A549 (cell line): ENCODE measurements around the gene ZNF410. TPM values are rescaled to one million over a fixed set of nuclear protein-coding genes. Genes with fewer than 3 reads are reported as not detected.

Source experiments
- ATAC-seq, 2 experiments: fragments of 200-7000 bp in 1 of 2; fragments of >200 bp in 1 of 2; cut with Nextera tagmentation in 1 of 2; cut with Tn5 transposase in 1 of 2; 3 replicates each; pipeline versions ENCODE4 v1.8.0 to v1.9.1; 2018 to 2020; ENCODE audit warnings: mild to moderate bottlenecking in 1 of 2, moderate library complexity in 1 of 2
- CTCF ChIA-PET: fragments of 300-600 bp; sonication (Branson Sonifier 250); formaldehyde crosslinking; extraction: SDS; loops from one replicate; lab custom pipeline; 2021; ENCODE audit warnings: antibody characterized with exemption, inconsistent platforms; lab: Yijun Ruan, JAX
- POLR2A ChIA-PET: fragments of 350-600 bp; formaldehyde crosslinking; extraction: SDS; loops from one replicate; lab custom pipeline; 2021; ENCODE audit warnings: antibody characterized with exemption, inconsistent platforms; lab: Yijun Ruan, JAX
- DNase-seq, 2 experiments: peaks; one replicate each; pipeline versions ENCODE4 v3.0.0 to v3.0.0-alpha.2; 2011 to 2016; ENCODE audit warnings: low read depth in 1 of 2, low spot score in 1 of 2
- FAIRE-seq: peaks from 2 replicates; lab custom pipeline; 2011; peaks lifted over from hg19 to GRCh38; lab: Jason Lieb, UNC
- H3K27ac ChIP-seq, 2 experiments: fragments of >200 bp; sonication (Bioruptor Twin); formaldehyde crosslinking; 3 replicates each; pipeline ENCODE4 v1.5.1; 2016 to 2017
- H3K4me1 ChIP-seq: fragments of >200 bp; sonication (Bioruptor Twin); formaldehyde crosslinking; 3 replicates; pipeline ENCODE4 v1.6.1; 2016
- H3K4me2 ChIP-seq: fragments of >200 bp; sonication (Bioruptor Twin); formaldehyde crosslinking; 3 replicates; pipeline ENCODE4 v1.6.1; 2016
- H3K4me3 ChIP-seq: fragments of >200 bp; sonication (Bioruptor Twin); formaldehyde crosslinking; 3 replicates; pipeline ENCODE4 v1.5.1; 2016
- H3K9me3 ChIP-seq: fragments of >200 bp; sonication (Bioruptor Twin); formaldehyde crosslinking; 3 replicates; pipeline ENCODE4 v1.6.1; 2016
- ATOH8 ChIP-seq: fragments of 250-450 bp; sonication (Bioruptor Pico); IDR thresholded peaks from 2 replicates; pipeline ENCODE4 v1.5.0; 2020; ENCODE audit warnings: low read depth, mild to moderate bottlenecking, moderate library complexity
- BHLHE40 ChIP-seq: IDR thresholded peaks from 2 replicates; pipeline ENCODE4 v1.6.1; 2012; ENCODE audit warnings: low read depth, low read length, inconsistent platforms
- CEBPB ChIP-seq, 2 experiments: fragments of >200 bp in 1 of 2; sonication (Bioruptor Twin) in 1 of 2; formaldehyde crosslinking in 1 of 2; IDR thresholded peaks; 2 replicates each; pipeline ENCODE4 v1.6.1; 2012 to 2016
- CHD2 ChIP-seq: fragments of 150-350 bp; IDR thresholded peaks from 2 replicates; pipeline ENCODE4 v1.6.1; 2014; ENCODE audit warnings: low read length; ENCODE audit not compliant: partially characterized antibody
- EP300 ChIP-seq, 2 experiments: fragments of >200 bp; sonication (Bioruptor Twin); formaldehyde crosslinking; IDR thresholded peaks; 2 replicates in 1 of 2; 3 replicates in 1 of 2; pipeline ENCODE4 v1.6.1; 2016 to 2017
- FOXS1 ChIP-seq: fragments of 250-450 bp; sonication (Bioruptor Pico); IDR thresholded peaks from 2 replicates; pipeline ENCODE4 v1.5.0; 2020; ENCODE audit warnings: mild to moderate bottlenecking, moderate library complexity
- GATA3 ChIP-seq: IDR thresholded peaks from 2 replicates; pipeline ENCODE4 v1.6.1; 2012; ENCODE audit warnings: borderline replicate concordance
- HDAC2 ChIP-seq: fragments of 200-600 bp; sonication (generic); IDR thresholded peaks from 2 replicates; pipeline ENCODE4 v1.6.1; 2016
- HOXA7 ChIP-seq: fragments of 250-450 bp; sonication (Bioruptor Pico); IDR thresholded peaks from 2 replicates; pipeline ENCODE4 v1.5.0; 2020; ENCODE audit warnings: mild to moderate bottlenecking, moderate library complexity
- HOXB13 ChIP-seq: fragments of 250-450 bp; sonication (Bioruptor Pico); IDR thresholded peaks from 2 replicates; pipeline ENCODE4 v1.5.0; 2020; ENCODE audit warnings: low read depth, mild to moderate bottlenecking, moderate library complexity
- KDM5A ChIP-seq: fragments of 200-600 bp; sonication (generic); IDR thresholded peaks from 2 replicates; pipeline ENCODE4 v1.6.1; 2016; ENCODE audit warnings: antibody characterized with exemption, mild to moderate bottlenecking
- MAFK ChIP-seq: fragments of 450-650 bp; IDR thresholded peaks from 2 replicates; pipeline ENCODE4 v1.6.1; 2014; ENCODE audit not compliant: partially characterized antibody
- PHF8 ChIP-seq: fragments of 200-600 bp; sonication (generic); IDR thresholded peaks from 2 replicates; pipeline ENCODE4 v1.6.1; 2016; ENCODE audit warnings: low read depth, mild to moderate bottlenecking, antibody characterized with exemption, moderate library complexity, borderline replicate concordance
- POLR2A ChIP-seq: IDR thresholded peaks from 2 replicates; pipeline ENCODE4 v1.6.1; 2012; ENCODE audit warnings: mild to moderate bottlenecking, low read length
- RCOR1 ChIP-seq: fragments of 150-350 bp; IDR thresholded peaks from 2 replicates; pipeline ENCODE4 v1.6.1; 2014; ENCODE audit warnings: antibody characterized with exemption, low read length, low read depth
- RFX5 ChIP-seq: fragments of 450-650 bp; IDR thresholded peaks from 2 replicates; pipeline ENCODE4 v1.7.1; 2014; ENCODE audit warnings: antibody characterized with exemption, mild to moderate bottlenecking, moderate library complexity
- RNF2 ChIP-seq: fragments of 200-600 bp; sonication (generic); IDR thresholded peaks from 2 replicates; pipeline ENCODE4 v1.6.1; 2016; ENCODE audit warnings: low read depth, mild to moderate bottlenecking, antibody characterized with exemption, moderate library complexity, borderline replicate concordance
- TP53 ChIP-seq: fragments of 250-450 bp; sonication (Bioruptor Pico); IDR thresholded peaks from 2 replicates; pipeline ENCODE4 v1.5.0; 2021; ENCODE audit warnings: mild to moderate bottlenecking, moderate library complexity
- ZC3H11A ChIP-seq: fragments of 450-650 bp; IDR thresholded peaks from 2 replicates; pipeline ENCODE4 v1.6.1; 2014; ENCODE audit warnings: antibody characterized with exemption, mild to moderate bottlenecking
- WGBS: methylation state at CpG from one replicate; pipeline ENCODE4 v1.1.6; 2017; ENCODE audit errors: missing lambda C conversion rate; 5-methylcytosine and 5-hydroxymethylcytosine counted together
- polyA plus RNA-seq, 4 experiments: library from polyadenylated mRNA; depleted of rRNA in 3 of 4; stranded (reverse); fragments of >200 nt; fragmentation: RNase III in 1 of 4; extraction: RNeasy Plus Mini Kit Qiagen cat#74134 plus additional on column Dnase treatment in 1 of 4; gene quantifications; 2 replicates in 3 of 4; 3 replicates in 1 of 4; pipeline ENCODE4 v1.2.3, GENCODE V29; 2011 to 2017
- TF ChIP-seq, protein P1 (sequence below): fragments of 200-600 bp; sonication (generic); IDR thresholded peaks from 2 replicates; pipeline ENCODE4 v1.6.1; 2016; ENCODE audit warnings: antibody characterized with exemption, mild to moderate bottlenecking, moderate library complexity
- TF ChIP-seq, protein P2 (sequence below): fragments of >200 bp; sonication (Bioruptor Twin); formaldehyde crosslinking; IDR thresholded peaks from 3 replicates; pipeline ENCODE4 v1.5.1; 2016
- TF ChIP-seq, protein P3 (sequence below): fragments of 450-650 bp; IDR thresholded peaks from 2 replicates; pipeline ENCODE4 v1.6.1; 2014; ENCODE audit warnings: antibody characterized with exemption
- TF ChIP-seq, protein P4 (sequence below): fragments of >200 bp; sonication (Bioruptor Twin); formaldehyde crosslinking; IDR thresholded peaks from 3 replicates; pipeline ENCODE4 v1.6.1; 2016
- TF ChIP-seq, protein P5 (sequence below): fragments of 150-350 bp; IDR thresholded peaks from 2 replicates; pipeline ENCODE4 v1.6.1; 2014; ENCODE audit warnings: low read depth, mild to moderate bottlenecking, low read length

The ZNF410 gene
- polyA plus RNA-seq, 2 of the 4 experiments (the other 2 are of a cell fraction) = 35.8 to 70.8 TPM

DNA sequence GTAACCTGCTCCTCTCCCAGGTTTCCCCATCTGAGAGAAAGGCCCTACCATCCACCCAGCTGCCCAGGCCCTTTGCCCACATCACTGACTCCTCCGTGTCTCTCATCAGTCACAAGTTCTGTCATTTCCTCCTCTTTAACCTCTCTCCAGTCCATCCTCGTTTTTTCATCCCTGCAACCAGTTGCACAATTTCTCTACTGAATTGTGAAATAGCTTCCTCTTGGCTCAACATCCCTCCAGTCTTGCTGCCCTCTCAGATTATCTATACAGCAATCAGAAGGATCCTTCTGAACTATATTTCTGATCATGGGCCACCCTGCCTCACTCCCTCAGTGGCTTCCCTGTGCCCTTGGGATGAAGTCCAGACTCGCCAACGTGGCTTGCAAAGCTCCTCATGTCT is 56.4 kb downstream of the ZNF410 start:
- H3K27ac ChIP-seq = no peak overlapping the region
- 51% methylated on average over 4 of the region's 4 CpGs for WGBS
- ChIA-PET CTCF (interaction anchor here (0.6 to 1.2 kb wide), 3 partner anchors 11 to 43 kb away, joined by 3 read pairs; no protein-coding TSS in a partner anchor), POLR2A (interaction anchor here (0.7 kb wide), 1 partner anchor 91 kb away, joined by 3 read pairs; the partner anchor contains the start of gene PTGR2)
- peak in 1 of 2 experiments; percentile 9 for DNase-seq
- H3K4me2 ChIP-seq = no peak overlapping the region
- TF ChIP-seq PHF8 = no peak
- TF ChIP-seq ATOH8 (CRISPR knock-in tag) = no peak
- TF ChIP-seq CEBPB (IDR thresholded peaks at IDR 0.05) = peak; percentile 98 to 99
- TF ChIP-seq HOXA7 (CRISPR knock-in tag) = no peak
- TF ChIP-seq, protein P1, sequence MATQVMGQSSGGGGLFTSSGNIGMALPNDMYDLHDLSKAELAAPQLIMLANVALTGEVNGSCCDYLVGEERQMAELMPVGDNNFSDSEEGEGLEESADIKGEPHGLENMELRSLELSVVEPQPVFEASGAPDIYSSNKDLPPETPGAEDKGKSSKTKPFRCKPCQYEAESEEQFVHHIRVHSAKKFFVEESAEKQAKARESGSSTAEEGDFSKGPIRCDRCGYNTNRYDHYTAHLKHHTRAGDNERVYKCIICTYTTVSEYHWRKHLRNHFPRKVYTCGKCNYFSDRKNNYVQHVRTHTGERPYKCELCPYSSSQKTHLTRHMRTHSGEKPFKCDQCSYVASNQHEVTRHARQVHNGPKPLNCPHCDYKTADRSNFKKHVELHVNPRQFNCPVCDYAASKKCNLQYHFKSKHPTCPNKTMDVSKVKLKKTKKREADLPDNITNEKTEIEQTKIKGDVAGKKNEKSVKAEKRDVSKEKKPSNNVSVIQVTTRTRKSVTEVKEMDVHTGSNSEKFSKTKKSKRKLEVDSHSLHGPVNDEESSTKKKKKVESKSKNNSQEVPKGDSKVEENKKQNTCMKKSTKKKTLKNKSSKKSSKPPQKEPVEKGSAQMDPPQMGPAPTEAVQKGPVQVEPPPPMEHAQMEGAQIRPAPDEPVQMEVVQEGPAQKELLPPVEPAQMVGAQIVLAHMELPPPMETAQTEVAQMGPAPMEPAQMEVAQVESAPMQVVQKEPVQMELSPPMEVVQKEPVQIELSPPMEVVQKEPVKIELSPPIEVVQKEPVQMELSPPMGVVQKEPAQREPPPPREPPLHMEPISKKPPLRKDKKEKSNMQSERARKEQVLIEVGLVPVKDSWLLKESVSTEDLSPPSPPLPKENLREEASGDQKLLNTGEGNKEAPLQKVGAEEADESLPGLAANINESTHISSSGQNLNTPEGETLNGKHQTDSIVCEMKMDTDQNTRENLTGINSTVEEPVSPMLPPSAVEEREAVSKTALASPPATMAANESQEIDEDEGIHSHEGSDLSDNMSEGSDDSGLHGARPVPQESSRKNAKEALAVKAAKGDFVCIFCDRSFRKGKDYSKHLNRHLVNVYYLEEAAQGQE = no peak
- TF ChIP-seq RCOR1 = no peak
- TF ChIP-seq, protein P2, sequence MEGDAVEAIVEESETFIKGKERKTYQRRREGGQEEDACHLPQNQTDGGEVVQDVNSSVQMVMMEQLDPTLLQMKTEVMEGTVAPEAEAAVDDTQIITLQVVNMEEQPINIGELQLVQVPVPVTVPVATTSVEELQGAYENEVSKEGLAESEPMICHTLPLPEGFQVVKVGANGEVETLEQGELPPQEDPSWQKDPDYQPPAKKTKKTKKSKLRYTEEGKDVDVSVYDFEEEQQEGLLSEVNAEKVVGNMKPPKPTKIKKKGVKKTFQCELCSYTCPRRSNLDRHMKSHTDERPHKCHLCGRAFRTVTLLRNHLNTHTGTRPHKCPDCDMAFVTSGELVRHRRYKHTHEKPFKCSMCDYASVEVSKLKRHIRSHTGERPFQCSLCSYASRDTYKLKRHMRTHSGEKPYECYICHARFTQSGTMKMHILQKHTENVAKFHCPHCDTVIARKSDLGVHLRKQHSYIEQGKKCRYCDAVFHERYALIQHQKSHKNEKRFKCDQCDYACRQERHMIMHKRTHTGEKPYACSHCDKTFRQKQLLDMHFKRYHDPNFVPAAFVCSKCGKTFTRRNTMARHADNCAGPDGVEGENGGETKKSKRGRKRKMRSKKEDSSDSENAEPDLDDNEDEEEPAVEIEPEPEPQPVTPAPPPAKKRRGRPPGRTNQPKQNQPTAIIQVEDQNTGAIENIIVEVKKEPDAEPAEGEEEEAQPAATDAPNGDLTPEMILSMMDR = no peak
- ATAC-seq = no peak; a peak in 3 of 6 replicates
- 0 out of 3 replicates have a peak, but pooled peaks cover 3% of the 10 kb centered on the region for H3K4me1 ChIP-seq
- no peaks in the 10 kb centered on the region for H3K9me3 ChIP-seq
- no peak for FAIRE-seq
- no peak overlapping the region for H3K4me3 ChIP-seq

DNA sequence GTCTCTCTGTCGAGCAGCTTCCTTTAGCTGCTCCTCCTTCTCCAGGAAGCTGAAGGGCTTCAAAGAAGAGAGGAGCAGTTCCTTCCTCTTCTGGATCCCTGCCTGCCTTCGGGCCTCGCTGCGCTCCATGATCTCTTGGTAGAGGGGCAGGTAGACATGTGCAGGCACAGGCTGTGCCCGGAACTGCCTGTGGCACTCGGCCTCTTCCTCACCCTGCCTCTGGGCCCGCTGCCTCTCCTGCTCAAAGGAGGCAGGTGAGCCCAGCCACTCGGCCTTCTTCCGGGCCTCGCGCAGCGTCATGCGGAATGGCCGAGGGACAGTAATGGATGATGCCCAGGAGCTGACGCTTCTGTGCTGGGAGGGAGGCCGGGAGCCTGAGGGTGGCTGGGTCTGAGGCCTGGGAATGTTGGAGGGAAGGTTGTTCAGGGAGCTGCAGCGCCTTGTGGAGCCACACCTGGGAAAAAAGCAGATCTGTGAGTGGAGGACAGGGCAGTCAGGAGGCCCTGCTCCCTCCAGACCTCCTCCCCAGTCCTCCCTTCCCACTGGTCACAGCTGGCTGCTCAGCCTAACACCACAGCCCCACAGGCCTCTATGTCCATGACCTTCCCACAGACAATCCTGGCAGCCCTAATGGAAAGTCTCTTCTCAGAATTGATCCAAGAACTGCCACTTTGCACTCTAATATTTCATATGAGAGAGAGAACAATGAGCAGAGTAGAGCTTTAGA is 57.9 kb downstream of the ZNF410 start:
- H3K4me2 ChIP-seq = no peak overlapping the region
- no peak overlapping the region for H3K4me3 ChIP-seq
- ATAC-seq (no peak), FAIRE-seq (no peak), DNase-seq (no peak)
- TF ChIP-seq GATA3 (no peak), RFX5 (no peak), CHD2 (no peak), RCOR1 (no peak), TP53 (CRISPR knock-in tag) (no peak), BHLHE40 (no peak), KDM5A (no peak), EP300 (IDR thresholded peaks at IDR 0.05) (no peak), RNF2 (no peak), POLR2A (no peak), HOXB13 (no peak), CEBPB (IDR thresholded peaks at IDR 0.05) (no peak), ZC3H11A (no peak), HDAC2 (no peak), MAFK (no peak), FOXS1 (CRISPR knock-in tag) (no peak)
- TF ChIP-seq, protein P3, sequence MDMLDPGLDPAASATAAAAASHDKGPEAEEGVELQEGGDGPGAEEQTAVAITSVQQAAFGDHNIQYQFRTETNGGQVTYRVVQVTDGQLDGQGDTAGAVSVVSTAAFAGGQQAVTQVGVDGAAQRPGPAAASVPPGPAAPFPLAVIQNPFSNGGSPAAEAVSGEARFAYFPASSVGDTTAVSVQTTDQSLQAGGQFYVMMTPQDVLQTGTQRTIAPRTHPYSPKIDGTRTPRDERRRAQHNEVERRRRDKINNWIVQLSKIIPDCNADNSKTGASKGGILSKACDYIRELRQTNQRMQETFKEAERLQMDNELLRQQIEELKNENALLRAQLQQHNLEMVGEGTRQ = no peak
- TF ChIP-seq, protein P4, sequence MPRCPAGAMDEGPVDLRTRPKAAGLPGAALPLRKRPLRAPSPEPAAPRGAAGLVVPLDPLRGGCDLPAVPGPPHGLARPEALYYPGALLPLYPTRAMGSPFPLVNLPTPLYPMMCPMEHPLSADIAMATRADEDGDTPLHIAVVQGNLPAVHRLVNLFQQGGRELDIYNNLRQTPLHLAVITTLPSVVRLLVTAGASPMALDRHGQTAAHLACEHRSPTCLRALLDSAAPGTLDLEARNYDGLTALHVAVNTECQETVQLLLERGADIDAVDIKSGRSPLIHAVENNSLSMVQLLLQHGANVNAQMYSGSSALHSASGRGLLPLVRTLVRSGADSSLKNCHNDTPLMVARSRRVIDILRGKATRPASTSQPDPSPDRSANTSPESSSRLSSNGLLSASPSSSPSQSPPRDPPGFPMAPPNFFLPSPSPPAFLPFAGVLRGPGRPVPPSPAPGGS = no peak
- TF ChIP-seq, protein P5, sequence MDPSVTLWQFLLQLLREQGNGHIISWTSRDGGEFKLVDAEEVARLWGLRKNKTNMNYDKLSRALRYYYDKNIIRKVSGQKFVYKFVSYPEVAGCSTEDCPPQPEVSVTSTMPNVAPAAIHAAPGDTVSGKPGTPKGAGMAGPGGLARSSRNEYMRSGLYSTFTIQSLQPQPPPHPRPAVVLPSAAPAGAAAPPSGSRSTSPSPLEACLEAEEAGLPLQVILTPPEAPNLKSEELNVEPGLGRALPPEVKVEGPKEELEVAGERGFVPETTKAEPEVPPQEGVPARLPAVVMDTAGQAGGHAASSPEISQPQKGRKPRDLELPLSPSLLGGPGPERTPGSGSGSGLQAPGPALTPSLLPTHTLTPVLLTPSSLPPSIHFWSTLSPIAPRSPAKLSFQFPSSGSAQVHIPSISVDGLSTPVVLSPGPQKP = no peak
- H3K4me1 ChIP-seq = 0 out of 3 replicates have a peak, but pooled peaks cover 3% of the 10 kb centered on the region
- WGBS = 86% methylated on average over 17 of the region's 17 CpGs
- ChIA-PET POLR2A (no interaction called here), CTCF (no interaction called here)
- no peak overlapping the region for H3K27ac ChIP-seq
- no peaks in the 10 kb centered on the region for H3K9me3 ChIP-seq
